HL-60/S4 treated with phorbol 12-myristate 13-acetate at 8.2 ng/mL for 4 days and 3 days (cell line): ENCODE results near the gene SRPK1.
"Not testable (repeated sequence)": the region's sequence is repeated elsewhere in the genome, so short reads cannot be mapped to it uniquely, and the experiment has no call there.

ENCODE experiments used
- in situ Hi-C: fragments of 300-500 bp; cut with MboI; formaldehyde crosslinking; loops from 2 replicates; pipeline ENCODE4 v1.15.0; 2022; ENCODE audit warnings: low sequenced_read_pairs

SRPK1 gene

DNA sequence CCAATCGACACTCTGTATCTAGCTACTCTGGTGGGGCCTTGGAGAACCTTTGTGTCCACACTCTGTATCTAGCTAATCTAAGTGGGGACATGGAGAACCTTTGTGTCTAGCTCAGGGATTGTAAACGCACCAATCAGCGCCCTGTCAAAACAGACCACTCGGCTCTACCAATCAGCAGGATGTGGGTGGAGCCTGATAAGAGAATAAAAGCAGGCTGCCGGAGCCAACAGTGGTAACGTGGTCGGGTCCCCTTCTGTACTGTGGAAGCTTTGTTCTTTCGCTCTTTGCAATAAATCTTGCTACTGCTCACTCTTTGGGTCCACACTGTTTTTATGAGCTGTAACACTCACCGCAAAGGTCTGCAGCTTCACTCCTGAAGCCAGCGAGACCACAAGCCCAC is 11.0 kb upstream of the SRPK1 start:
- in situ Hi-C loops = not testable (repeated sequence)

DNA sequence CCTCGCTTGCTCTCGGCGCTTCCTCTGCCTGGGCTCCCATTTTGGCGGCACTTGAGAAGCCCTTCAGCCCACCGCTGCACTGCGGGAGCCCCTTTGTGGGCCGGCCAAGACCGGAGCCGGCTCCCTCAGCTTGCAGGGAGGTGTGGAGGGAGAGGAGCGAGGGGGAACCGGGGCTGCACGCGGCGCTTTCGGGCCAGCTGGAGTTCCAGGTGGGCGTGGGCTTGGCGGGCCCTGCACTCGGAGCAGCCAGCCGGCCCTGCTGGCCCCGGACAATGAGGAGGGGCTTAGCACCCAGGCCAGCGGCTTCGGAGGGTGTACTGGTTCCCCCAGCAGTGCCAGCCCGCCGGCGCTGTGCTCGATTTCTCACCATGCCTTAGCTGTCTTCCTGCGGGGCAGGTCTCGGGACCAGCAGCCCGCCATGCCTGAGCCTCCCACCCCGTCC is 10.2 kb upstream of the SRPK1 start:
- in situ Hi-C loops = no loop called here

GRCh38 chr6:35929601-35930000 is 8.7 kb upstream of the SRPK1 start:
- in situ Hi-C loops = no loop called here

- in situ Hi-C loops = no loop called here
Measured at GRCh38 chr6:35926509-35927215, 5.8 kb upstream of the SRPK1 start.

GRCh38 chr6:35925961-35926360 is 5.1 kb upstream of the SRPK1 start:
- in situ Hi-C loops = no loop called here

DNA sequence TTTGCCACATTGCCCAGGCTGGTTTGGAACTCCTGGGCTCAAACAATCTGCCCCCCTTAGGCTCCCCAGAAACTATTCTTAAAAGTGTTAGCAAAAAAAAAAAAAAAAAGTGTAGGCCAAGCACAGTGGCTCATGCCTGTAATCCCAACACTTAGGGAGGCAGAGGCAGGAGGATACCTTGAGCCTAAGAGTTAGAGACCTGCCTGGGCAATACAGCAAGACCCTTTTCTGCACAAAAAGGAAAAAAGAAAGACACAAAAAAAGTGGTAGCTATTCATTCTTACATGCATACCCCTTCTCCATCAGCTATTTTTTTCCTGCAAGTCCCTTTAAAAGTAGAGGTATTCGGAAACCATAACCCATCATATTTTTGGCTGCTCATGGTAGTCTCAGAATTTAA is 3.2 kb upstream of the SRPK1 start:
- in situ Hi-C loops = no loop called here

DNA sequence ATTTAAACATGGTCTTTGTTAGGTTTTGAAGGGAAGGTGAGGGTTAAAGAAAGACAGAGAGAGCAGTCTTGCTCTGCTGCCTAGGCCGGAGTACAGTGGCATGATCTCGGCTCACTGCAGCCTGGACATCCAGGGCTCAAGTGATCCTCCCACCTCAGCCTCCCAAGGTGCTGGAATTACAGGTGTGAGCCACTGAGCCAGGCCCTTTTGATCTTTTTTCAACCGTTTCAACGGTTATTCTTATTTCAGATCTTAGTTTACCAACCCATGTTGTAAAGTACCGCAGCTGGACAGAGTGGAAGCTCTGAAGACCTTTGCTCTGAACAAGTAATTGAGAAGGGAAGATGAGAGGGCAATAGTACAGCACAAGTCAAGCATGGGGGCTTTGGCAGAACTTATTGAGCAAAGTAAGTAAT is 1.2 kb upstream of the SRPK1 start:
- in situ Hi-C loops = no loop called here

DNA sequence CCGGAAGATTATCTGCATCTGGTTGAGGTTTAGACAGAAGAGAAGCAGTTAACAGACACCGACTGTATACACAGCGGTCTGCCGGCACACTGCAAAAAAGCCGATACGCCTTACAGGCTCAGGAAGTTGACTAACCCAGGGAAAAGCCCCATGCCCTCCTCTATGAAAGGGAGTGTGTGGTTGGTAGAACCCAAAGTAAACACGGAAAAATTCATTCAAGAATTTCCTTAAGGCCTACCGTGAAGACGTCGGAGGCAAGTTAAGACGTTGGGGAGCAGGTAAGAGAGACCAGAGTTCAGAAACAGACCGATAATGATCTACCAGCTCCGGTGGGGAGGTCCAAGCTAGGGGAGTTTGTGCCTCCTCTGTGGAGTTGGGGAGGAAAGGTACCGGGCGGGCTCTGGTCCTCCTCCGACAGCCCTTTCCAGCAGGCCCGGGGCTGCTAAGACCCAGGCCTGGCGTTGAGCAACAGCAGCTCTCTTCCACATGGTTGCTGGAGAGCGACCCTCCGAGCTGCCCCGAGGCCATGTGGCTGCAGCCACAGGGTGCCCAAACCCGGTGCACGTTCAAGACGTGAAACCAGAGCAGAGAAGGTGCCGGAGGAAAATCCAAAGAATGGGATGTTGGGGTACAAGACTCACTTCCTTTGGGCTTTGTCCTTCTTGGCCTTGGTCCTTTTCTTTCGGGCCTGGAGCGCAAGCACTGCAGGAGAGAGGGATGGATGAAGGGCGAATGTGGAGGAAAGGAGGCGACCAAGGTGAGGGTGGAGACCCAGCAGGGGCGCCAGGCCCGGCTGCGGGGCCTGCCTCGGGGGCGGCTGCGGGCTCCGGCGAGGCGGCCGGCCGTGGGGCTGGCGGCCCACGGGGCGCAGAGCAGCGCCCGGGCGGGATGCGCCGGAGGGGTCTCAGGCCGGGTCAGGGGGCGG is 809 bp downstream of the SRPK1 start:
- in situ Hi-C loops = no loop called here

DNA sequence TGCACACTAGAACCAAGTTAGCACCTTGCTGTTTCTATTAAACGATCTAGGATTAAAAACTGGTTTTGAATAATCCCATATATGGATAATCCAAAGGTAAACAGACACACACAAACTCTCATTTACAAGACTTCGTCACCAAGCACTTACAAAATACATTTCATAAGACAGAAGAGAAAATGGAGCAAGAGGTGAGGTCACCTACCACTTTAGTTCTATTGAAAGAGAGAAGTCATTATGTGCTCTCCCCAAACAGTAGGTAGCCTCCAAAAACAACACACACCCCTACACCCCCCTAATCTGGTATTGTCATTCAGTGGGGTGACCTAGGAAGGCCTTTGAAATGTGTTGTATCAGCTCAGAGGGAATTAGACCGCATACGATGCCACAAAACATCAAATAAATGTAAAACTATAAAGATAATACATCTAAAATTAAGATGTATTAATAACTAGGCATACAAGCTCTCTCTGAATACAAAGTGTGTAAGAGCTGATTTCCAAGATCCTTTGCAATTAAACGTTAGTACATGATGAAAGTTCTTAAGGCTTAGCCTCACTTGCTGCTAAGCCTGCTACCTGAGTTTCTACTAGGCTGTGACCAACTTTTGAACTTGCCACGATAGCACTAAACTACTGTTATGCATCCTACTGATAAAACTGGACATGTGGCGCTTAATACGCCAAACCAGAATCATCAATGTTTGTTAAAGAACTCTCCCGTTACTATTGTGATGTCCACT is 1.6 kb downstream of the SRPK1 start:
- in situ Hi-C loops = no loop called here

- in situ Hi-C loops = not testable (repeated sequence)
Measured at GRCh38 chr6:35916893-35917292, 4.0 kb downstream of the SRPK1 start.

DNA sequence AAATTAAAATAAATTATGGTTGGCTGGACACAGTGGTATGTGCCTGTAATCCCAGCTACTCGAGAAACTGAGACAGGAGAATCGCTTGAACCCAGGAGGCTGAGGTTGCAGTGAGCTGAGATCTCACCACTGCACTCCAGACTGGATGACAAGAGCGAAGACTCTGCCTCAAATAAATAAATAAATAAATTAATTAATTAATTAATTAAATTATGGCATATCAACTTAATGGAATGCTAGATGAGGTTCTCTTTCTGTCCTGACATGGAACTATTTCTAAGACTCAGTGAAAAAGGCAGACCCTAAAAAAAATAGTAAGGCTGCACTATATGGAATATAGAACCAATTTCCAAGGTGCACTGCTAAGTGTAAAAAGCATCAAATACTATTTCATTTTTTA is 4.8 kb downstream of the SRPK1 start:
- in situ Hi-C loops = no loop called here

- in situ Hi-C loops = no loop called here
Measured at GRCh38 chr6:35914536-35914935, 6.4 kb downstream of the SRPK1 start.

DNA sequence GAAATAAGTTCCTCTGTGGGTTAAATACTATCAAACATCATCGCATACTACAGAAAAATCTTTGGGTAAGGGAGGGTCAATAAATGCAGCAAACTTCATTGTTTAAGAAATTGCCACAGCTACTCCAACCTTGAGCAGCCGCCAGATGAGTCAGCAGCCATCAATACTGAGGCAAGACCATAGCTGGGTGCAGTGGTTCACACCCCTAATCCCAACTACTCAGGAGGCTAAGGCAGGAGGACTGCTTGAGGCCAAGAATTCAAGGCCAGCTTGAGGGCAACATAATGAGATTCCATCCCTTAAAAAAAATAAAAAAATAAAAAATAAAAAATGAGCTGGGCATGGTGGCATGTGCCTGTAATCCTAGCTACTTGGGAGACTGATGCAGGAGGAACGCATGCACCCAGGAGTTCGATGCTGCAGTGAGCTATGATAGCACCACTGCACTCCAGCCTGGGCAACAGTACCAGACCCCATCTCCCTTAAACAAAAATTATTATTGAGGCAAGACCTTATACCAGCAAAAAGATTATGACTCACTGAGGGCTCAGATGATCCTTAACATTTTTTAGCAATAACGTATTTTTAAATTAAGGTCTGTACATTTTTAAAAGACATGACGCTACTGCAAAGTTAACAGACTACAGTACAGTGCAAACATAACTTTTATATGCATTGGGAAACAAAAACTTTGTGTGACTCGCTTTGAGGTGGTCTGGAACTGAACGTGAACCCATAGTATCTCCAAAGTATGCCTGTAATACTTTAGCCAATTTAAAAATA is 8.8 kb downstream of the SRPK1 start:
- in situ Hi-C loops = no loop called here

DNA sequence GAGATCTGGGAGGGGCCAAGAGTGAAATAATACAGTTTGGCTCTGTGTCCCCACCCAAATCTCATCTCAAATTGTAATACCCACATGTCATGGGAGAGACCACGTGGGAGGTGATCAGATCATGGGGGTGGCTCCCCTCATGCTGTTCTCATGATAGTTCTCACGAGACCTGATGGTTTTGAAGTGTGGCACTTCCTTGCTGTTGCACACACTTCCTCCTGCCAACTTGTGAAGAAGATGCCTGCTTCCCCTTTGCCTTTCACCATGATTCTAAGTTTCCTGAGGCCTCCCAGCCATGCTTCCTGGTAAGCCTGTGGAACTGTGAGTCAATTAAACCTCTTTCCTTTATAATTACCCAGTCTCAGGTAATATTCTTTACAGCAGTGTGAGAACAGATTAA is 11.3 kb downstream of the SRPK1 start:
- in situ Hi-C loops = not testable (repeated sequence)

DNA sequence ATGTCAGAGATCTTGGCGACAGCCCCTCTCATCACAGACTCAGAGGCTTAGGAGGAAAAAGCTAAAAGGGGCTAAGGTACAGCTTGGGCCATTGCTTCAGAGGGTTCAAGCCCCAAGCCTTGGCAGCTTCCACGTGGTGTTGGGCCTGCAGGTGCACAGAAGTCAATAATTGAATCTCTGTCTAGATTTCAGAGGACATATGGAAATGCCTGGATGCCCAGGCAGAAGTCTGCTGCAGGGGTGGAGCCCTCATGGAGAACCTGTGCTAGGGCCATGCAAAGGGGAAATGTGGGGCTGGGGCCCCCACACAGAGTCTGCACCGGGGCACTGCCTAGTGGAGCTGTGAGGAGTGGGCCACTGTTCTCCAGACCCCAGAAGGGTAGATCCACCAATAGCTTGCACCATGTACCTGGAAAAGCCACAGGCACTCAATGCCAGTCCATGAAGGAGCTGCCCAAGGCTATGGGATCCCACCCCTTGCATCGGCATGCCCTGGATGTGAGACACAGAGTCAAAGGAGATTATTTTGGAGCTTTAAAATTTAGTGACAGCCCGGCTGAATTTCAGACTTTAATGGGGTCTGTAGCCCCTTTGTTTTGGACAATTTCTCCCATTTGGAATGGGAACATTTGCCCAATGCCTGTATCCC is 12.0 kb downstream of the SRPK1 start:
- in situ Hi-C loops = not testable (repeated sequence)

GRCh38 chr6:35907750-35908149 is 13.1 kb downstream of the SRPK1 start:
- in situ Hi-C loops = no loop called here

DNA sequence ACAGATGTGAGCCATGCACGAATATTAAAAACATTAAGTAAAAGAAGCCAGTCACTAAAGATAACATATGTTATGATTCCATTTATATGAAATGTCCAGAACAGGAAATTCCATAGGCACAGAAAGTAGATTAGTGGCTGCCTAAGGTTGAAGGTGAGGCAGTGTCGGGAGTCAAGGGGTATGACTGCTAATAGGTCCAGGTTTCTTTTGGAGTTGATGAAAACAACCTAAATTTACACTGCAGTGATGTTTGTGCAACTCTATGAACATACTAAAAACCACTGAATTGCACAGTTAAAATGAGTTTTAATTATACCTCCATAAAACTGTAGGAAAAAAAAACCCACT is 14.4 kb downstream of the SRPK1 start:
- in situ Hi-C loops = no loop called here

DNA sequence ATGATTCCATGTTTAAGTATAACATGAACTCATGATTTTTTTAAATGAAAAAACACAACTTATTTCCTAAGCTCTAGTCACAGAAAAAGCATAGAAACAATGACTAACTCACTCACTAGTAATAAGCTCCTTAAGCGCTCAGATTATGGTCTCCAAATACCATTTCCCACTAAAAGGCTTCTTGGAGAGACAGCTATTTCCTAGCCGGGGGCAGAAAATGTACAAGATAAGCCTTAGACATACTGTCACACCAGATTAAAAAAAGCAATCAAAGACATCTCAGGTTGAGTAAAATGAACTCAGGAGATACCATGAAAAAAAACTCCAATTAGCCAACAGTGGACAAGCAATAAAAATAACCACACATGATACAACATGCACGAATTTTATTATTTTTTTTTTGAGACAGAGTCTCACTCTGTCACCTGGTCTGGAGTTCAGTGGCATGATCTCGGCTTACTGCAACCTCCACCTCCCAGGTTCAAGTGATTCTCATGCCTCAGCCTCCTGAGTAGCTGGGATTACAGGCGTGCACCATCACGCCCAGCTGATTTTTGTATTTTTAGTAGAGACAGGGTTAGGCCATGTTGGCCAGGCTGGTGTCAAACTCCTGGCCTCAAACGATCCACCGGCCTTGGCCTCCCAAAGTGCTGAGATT is 14.9 kb downstream of the SRPK1 start:
- in situ Hi-C loops = no loop called here

DNA sequence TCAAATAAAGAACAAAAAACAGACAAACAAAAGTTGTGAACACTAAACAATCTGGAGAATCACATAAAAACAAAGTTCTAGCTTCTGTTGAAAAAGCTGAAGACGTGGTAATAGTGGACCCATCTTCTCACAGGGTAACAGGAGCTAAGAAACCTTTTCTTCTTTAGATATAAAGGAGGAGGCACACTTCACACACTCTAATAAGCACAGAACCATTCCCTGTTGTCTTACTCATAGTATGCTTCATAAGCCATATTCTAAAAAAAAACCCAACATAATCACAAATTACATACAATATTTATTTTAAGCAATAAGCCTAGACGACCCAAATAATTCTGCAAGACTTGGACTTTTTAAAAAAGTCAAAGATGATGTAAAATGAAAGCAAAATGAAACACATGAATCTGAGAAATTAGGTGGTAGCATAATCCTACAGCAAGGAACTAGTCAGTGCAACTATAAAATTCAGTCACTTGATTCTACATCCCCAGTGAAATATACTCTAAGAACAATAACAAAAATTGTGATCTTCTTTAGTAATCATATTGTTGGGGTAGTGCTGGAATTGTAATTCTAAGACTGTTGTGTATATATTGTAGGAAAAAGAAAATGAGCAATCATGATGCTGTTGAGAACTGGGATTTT is 15.6 kb downstream of the SRPK1 start:
- in situ Hi-C loops = no loop called here
